H1 (cell line): Measurements from ENCODE around the gene CORO2B. TPM values are rescaled to one million over a fixed set of nuclear protein-coding genes. Genes with fewer than 3 reads are reported as not detected.

Experiments used
- POU5F1 ChIP-seq: IDR thresholded peaks from 2 replicates; pipeline ENCODE4 v1.6.1; 2011; ENCODE audit warnings: low read depth, mild to moderate bottlenecking, low read length, moderate library complexity
- SUZ12 ChIP-seq: fragments of 200-600 bp; sonication (generic); IDR thresholded peaks from 2 replicates; pipeline ENCODE4 v1.6.1; 2012; ENCODE audit warnings: mild to moderate bottlenecking, inconsistent platforms, low read length, moderate library complexity, mixed read lengths
- polyA plus RNA-seq, 7 experiments: library from polyadenylated mRNA; depleted of rRNA in 3 of 7; stranded (reverse) in 5 of 7; unstranded in 2 of 7; fragments of >200 nt in 5 of 7; fragments of 200-250 nt in 2 of 7; gene quantifications; 1 replicate in 5 of 7; 2 replicates in 1 of 7; 4 replicates in 1 of 7; pipeline versions ENCODE4 v1.2.1 to v1.2.3, GENCODE V29; 2011 to 2013; ENCODE audit warnings: missing spikeins in 2 of 7, mixed read lengths in 2 of 7
- total RNA-seq: library from RNA; stranded (reverse); fragmentation: NEBNext Ultra II Directional; extraction: Animal tissue kit (Norgen Biotek cat#: 25700); gene quantifications from 2 replicates; pipeline ENCODE4 v1.2.1, GENCODE V29; 2021

The CORO2B gene
- total and polyA plus RNA-seq, 2 of the 8 experiments (the other 6 are each of a cell fraction or from before 2014, with no cell fraction given): 3.4 to 6.7 TPM

GRCh38 chr15:68538311-68538710, 40.5 kb upstream of the CORO2B start (continued):
- no peak for TF ChIP-seq SUZ12
- no peak for TF ChIP-seq POU5F1
